ENCODE data around the gene CYP46A1. TPM values are rescaled to one million over a fixed set of nuclear protein-coding genes. Genes with fewer than 3 reads are reported as not detected.

CYP46A1 gene
- total and polyA plus RNA-seq, 7 donors = 0.09 to 1.5 (median 0.50) TPM

DNA sequence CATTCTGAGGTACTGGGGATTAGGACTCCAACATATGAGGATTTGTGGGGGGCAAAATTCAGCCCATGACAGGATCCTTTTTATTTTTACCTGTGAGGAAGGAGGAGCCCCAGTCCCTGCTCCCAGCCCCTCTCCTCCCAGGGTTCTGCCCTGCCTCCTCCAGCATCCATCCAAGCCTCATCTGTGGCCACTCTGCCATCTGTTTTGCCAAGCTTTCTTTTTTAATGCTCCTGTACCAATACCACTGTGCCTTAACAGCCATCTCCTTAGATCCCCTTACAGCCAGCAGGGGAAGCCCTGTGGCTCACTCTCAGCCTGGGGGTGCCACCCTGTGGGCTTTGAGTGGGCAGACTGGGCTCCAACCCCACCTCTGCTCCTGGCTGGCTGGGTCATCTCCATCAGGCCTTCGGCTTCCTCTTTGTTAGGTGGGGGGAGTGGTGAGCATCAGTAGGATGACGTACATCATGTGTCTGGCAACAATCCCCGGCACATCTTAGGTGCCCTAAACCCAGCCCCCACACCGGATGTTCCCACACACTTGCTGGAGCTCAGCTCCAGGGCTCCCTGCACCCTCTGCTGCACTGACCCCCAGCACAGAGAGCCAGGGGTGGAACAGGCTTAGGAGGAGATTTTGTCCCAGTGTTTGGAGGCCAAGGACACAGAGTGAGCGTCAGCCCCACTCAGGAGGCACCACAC is 40.2 kb downstream of the CYP46A1 start:
- WGBS, 3 donors = 65 to 71% (median 70%) methylated on average over 5 of the region's 5 CpGs

DNA sequence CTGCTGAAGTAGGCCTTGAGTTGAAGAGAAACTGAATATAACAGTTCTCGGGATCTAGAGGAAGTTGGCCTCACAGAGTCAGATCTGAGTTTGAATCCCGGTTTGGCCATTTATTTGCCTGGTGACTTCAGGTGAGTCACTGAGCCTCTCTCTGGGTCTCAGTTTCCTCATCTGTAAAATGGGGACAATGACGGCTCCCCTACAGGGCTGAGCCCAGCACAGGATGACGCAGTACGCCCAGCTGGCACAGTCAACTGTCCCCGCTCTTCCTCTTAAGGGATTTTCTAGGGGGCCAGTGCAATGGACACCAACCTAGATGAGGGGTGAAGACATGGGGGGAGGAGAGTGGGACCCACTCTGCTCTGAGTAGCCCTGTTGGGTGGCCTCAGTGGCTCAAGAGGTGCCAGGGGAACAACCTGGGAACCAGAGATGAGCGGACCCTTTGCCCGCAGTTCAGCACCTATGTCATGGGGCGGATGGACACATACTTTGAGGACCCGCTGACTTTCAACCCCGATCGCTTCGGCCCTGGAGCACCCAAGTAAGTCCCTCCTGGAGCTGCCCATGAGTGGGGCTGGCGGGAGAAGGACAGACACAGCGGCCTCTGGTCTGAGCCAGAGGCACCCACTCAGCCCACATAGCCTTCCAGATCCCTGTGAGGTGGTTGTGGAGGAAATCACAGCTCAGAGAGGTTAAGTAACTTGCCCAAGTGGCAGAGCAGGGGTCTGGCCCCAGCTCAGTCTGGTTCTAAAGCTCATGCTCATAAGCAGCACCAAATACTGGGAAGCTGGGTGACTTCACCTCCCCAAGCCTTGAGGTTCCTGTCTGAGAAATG is 41.1 kb downstream of the CYP46A1 start:
- TF ChIP-seq, protein P1, sequence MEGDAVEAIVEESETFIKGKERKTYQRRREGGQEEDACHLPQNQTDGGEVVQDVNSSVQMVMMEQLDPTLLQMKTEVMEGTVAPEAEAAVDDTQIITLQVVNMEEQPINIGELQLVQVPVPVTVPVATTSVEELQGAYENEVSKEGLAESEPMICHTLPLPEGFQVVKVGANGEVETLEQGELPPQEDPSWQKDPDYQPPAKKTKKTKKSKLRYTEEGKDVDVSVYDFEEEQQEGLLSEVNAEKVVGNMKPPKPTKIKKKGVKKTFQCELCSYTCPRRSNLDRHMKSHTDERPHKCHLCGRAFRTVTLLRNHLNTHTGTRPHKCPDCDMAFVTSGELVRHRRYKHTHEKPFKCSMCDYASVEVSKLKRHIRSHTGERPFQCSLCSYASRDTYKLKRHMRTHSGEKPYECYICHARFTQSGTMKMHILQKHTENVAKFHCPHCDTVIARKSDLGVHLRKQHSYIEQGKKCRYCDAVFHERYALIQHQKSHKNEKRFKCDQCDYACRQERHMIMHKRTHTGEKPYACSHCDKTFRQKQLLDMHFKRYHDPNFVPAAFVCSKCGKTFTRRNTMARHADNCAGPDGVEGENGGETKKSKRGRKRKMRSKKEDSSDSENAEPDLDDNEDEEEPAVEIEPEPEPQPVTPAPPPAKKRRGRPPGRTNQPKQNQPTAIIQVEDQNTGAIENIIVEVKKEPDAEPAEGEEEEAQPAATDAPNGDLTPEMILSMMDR (IDR thresholded peaks at IDR 0.05) = no peak
- 97% methylated on average over 15 of the region's 15 CpGs for WGBS, 3 donors
- Histone ChIP-seq H3K4me1 (no peaks in the 10 kb centered on the region), H3K4me3 (no peak overlapping the region), H3K27me3 (ENCODE audit: insufficient read depth in 3 of 3, low read length in 2 of 3) (no peaks in the 10 kb centered on the region), H3K27ac (no peak overlapping the region), H3K36me3 (ENCODE audit: insufficient read depth in 1 of 2, low read depth in 1 of 2) (no peaks in the 10 kb centered on the region), H3K9me3 (no peaks in the 10 kb centered on the region)
- ATAC-seq (no peak), DNase-seq (no peak)
- intact Hi-C loops (cut with DNase I) = no loop called here

More for the DNA sequence above, 40.2 kb downstream of the CYP46A1 start:
- DNase-seq (no peak), ATAC-seq (no peak)
- Histone ChIP-seq H3K4me3 (no peak overlapping the region), H3K36me3 (ENCODE audit: insufficient read depth in 1 of 2, low read depth in 1 of 2) (no peaks in the 10 kb centered on the region), H3K4me1 (no peaks in the 10 kb centered on the region), H3K9me3 (no peaks in the 10 kb centered on the region), H3K27ac (no peak overlapping the region), H3K27me3 (ENCODE audit: insufficient read depth in 3 of 3, low read length in 2 of 3) (no peaks in the 10 kb centered on the region)
- intact Hi-C loops (cut with DNase I) = no loop called here
- TF ChIP-seq, protein P1 (IDR thresholded peaks at IDR 0.05) = no peak

DNA sequence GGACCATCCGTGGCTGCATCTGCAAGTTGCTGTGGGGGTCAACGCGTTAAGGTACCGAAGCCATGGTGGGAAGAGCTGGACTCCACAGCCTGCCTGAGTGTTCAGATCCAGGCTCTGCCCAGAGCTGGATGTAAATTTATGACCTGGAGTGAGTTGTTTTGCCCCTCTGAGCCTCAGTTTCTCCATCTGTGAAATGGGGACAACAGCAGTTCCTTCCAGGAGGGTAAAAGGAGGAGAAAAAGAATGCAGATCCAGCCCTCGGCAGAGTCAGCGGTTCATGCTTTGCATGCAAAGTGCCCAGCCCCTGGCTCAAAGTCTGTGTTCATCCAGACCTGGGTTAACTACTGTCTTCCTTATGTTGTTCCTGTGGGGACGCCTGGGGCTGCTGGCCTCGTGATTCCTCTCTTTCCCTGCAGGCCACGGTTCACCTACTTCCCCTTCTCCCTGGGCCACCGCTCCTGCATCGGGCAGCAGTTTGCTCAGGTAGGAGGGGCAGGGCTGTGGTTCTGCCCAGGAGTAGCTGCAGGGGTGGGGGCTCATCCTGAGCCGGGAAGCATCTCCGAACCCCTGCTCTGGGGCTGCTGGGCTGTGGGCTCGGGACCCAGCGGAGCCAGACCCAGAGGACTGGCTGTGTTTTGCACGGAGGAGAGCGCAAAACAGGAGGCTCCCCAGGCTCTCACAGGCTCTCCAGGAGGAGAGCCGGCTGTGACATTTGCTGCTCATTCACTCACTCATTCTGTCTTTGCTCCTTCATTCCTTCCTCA is 41.9 kb downstream of the CYP46A1 start:
- no peak for ATAC-seq
- TF ChIP-seq, protein P1 (IDR thresholded peaks at IDR 0.05) = no peak
- 74 to 80% (median 75%) methylated on average over 17 to 18 of the region's 18 CpGs for WGBS, 3 donors
- intact Hi-C loops (cut with DNase I) = no loop called here
- Histone ChIP-seq H3K27ac (no peak overlapping the region), H3K4me1 (no peaks in the 10 kb centered on the region), H3K9me3 (no peaks in the 10 kb centered on the region), H3K36me3 (ENCODE audit: insufficient read depth in 1 of 2, low read depth in 1 of 2) (no peaks in the 10 kb centered on the region), H3K4me3 (no peak overlapping the region), H3K27me3 (ENCODE audit: insufficient read depth in 3 of 3, low read length in 2 of 3) (no peaks in the 10 kb centered on the region)
- DNase-seq = no peak

DNA sequence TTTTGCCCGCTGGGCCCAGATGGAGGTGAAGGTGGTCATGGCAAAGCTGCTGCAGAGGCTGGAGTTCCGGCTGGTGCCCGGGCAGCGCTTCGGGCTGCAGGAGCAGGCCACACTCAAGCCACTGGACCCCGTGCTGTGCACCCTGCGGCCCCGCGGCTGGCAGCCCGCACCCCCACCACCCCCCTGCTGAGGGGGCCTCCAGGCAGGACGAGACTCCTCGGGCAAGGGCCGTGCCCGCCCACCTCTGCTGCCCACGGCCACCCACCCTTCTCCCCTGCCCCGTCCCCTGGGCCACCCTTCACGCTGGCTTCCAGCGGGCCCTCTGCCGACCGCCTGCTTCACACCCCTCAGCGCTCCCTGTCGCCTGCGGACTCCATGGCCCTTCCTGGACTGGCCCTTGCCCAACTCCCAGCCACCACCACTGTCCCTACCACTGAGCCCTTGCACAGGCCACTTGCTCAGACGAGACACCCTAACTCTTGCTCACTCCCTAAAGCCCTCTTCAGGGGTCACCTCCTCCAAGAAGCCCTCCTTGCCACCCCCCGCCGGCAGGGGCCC is 42.5 kb downstream of the CYP46A1 start:
- H3K4me1 ChIP-seq = peaks cover 3% of the 10 kb centered on the region
- H3K4me3 ChIP-seq = no peak overlapping the region
- ATAC-seq (no peak), DNase-seq (no peak)
- H3K9me3 ChIP-seq = no peaks in the 10 kb centered on the region
- TF ChIP-seq, protein P1 (IDR thresholded peaks at IDR 0.05) = no peak
- H3K27ac ChIP-seq = no peak overlapping the region
- WGBS, 3 donors = 79 to 83% (median 80%) methylated on average over 22 to 26 of the region's 26 CpGs
- no peaks in the 10 kb centered on the region for H3K27me3 ChIP-seq (ENCODE audit: insufficient read depth in 3 of 3, low read length in 2 of 3)
- no peaks in the 10 kb centered on the region for H3K36me3 ChIP-seq (ENCODE audit: insufficient read depth in 1 of 2, low read depth in 1 of 2)
- intact Hi-C loops (cut with DNase I) = no loop called here

Data from psoas muscle (tissue), 8 donors.